ENCODE data around the gene SRBD1.
A peak's percentile ranks its signal among the peaks of the same experiment; 100 is the strongest.

The SRBD1 gene

GRCh38 chr2:45611020-45611859 lies at the start of gene SRBD1:
TSS of gene SRBD1 (minus strand) at chr2:45611267. CDS start at chr2:45605441, 5,826 bp downstream.
- DNase-seq, result peak; percentile 88

- no peak for DNase-seq
Observed at GRCh38 chr2:45654250-45654649, 43.2 kb upstream of the SRBD1 start.

GRCh38 chr2:45653122-45653913 lies 42.3 kb upstream of the SRBD1 start:
- no peak for DNase-seq

GRCh38 chr2:45652090-45653031 lies 41.3 kb upstream of the SRBD1 start:
- DNase-seq, result peak; percentile 17

GRCh38 chr2:45651415-45652089 lies 40.5 kb upstream of the SRBD1 start, which contains the start of gene PRKCE:
TSS of gene PRKCE (plus strand) at chr2:45651675.
- DNase-seq, result peak; percentile 50

- DNase-seq, result peak; percentile 97
Observed at GRCh38 chr2:45650851-45651414, 39.9 kb upstream of the SRBD1 start.

GRCh38 chr2:45649858-45650811 lies 39.1 kb upstream of the SRBD1 start:
- peak; percentile 54 for DNase-seq

- DNase-seq, result no peak
Observed at GRCh38 chr2:45649462-45649857, 38.4 kb upstream of the SRBD1 start.

GRCh38 chr2:45648636-45649035 lies 37.6 kb upstream of the SRBD1 start:
- DNase-seq, result no peak

GRCh38 chr2:45647986-45648520 lies 37.0 kb upstream of the SRBD1 start:
- DNase-seq, result no peak

GRCh38 chr2:45647356-45647755 lies 36.3 kb upstream of the SRBD1 start:
- DNase-seq, result no peak

GRCh38 chr2:45646289-45646688 lies 35.2 kb upstream of the SRBD1 start:
- no peak for DNase-seq

GRCh38 chr2:45643543-45644542 lies 32.8 kb upstream of the SRBD1 start:
- peak; percentile 79 for DNase-seq

GRCh38 chr2:45643095-45643494 lies 32.0 kb upstream of the SRBD1 start:
- DNase-seq, result no peak

GRCh38 chr2:45640576-45640975 lies 29.5 kb upstream of the SRBD1 start:
- no peak for DNase-seq

- DNase-seq, result no peak
Observed at GRCh38 chr2:45637440-45637839, 26.4 kb upstream of the SRBD1 start.

GRCh38 chr2:45636008-45636407 lies 24.9 kb upstream of the SRBD1 start:
- no peak for DNase-seq

GRCh38 chr2:45634223-45634622 lies 23.2 kb upstream of the SRBD1 start:
- no peak for DNase-seq

- DNase-seq, result no peak
Observed at GRCh38 chr2:45631955-45632354, 20.9 kb upstream of the SRBD1 start.
